ENCODE data around the gene HMGCR. TPM values are rescaled to one million over a fixed set of nuclear protein-coding genes. Genes with fewer than 3 reads are reported as not detected.
"Not testable (repeated sequence)": the region's sequence is repeated elsewhere in the genome, so short reads cannot be mapped to it uniquely, and the experiment has no call there.

HMGCR gene
- total RNA-seq (2014; rRNA removed; shearing (Covaris generic)) (42.6 and 58.6 TPM in 2 replicates), total RNA-seq (2022) (93.3 and 124 TPM in 2 replicates), Bru-seq, nascent RNA (percentile 91 among the genes with signal in this experiment), BruChase-seq, experiment 1, labeled RNA remaining after a 6-hour chase (percentile 78 among the genes with signal in this experiment), BruChase-seq, experiment 2, labeled RNA remaining after a 2-hour chase (percentile 96 among the genes with signal in this experiment)
- long read RNA-seq, full-length matches to known transcripts = 131 of 159 reads
- long read RNA-seq, partial matches to known transcripts = 7 of 159 reads
- long read RNA-seq, other reads (novel, unspliced or antisense) = 21 of 159 reads

GRCh38 chr5:75336615-75337336 is at the start of gene HMGCR:
Gene HMGCR, plus strand, starts transcription at chr5:75337220. Its CDS starts 5,386 bp downstream, at chr5:75342606.
- TF ChIP-seq CTCF (conservative IDR thresholded peaks at IDR 0.05; ENCODE audit: low read length) (peak; percentile 46; the same call in 1 of the 2 replicates), EZH2phosphoT487 (IDR thresholded peaks at IDR 0.05; ENCODE audit: borderline replicate concordance, low read depth, low read length) (no peak)
- DNase-seq (ENCODE audit: low spot score) = peak; percentile 99
- no TSS peak for BruUV-seq (replicated peaks)
- H3K27ac ChIP-seq (ENCODE audit: low read depth, low read length, poor library complexity, severe bottlenecking) = peak within 1 kb of the TSS; percentile 74
- peaks cover 46% of the 10 kb centered on the region for H3K79me2 ChIP-seq (ENCODE audit: insufficient read depth, low read depth, low read length)
- no peaks in the 10 kb centered on the region for H3K9me3 ChIP-seq (ENCODE audit: low read length)
- peaks cover 22% of the 10 kb centered on the region for H3K36me3 ChIP-seq (ENCODE audit: insufficient read depth, low read length)
- H3K4me3 ChIP-seq (ENCODE audit: low read depth, low read length, poor library complexity, severe bottlenecking) = peak within 1 kb of the TSS; percentile 99
- H3K9me2 ChIP-seq (ENCODE audit: insufficient read depth, low read length) = no peaks in the 10 kb centered on the region
- CTCF ChIA-PET (ENCODE audit: unreplicated experiment) = interaction anchor here (0.7 to 0.9 kb wide), 2 partner anchors 99 to 1094 kb away, joined by 3 read pairs; no protein-coding TSS in a partner anchor
- H3K4me2 ChIP-seq (ENCODE audit: low read length) = peak within 1 kb of the TSS; percentile 98
- peaks cover 39% of the 10 kb centered on the region; the same call in 1 of the 2 replicates for H4K20me1 ChIP-seq (ENCODE audit: insufficient read depth, low read length)
- intact Hi-C loops (cut with micrococcal nuclease; ENCODE audit: unreplicated experiment) = loop anchor here (2.0 to 5.0 kb wide), 2 partner anchors 99 to 174 kb away; partner anchors contain the start of genes ANKRD31, CERT1 and POLK
- POLR2A ChIA-PET = interaction anchor here (0.6 to 1.5 kb wide), 17 partner anchors 9 to 848 kb away, joined by 3 to 12 read pairs (median 4); partner anchors contain the start of genes ANKRD31 and POC5
- H2AFZ ChIP-seq (ENCODE audit: low read length) = peak within 1 kb of the TSS; percentile 89
- peaks cover 31% of the 10 kb centered on the region for H3K4me1 ChIP-seq (ENCODE audit: insufficient read depth, low read length, poor library complexity, severe bottlenecking)

- DNase-seq (ENCODE audit: low spot score); H3K27ac ChIP-seq (ENCODE audit: low read depth, low read length, poor library complexity, severe bottlenecking); H3K79me2 ChIP-seq (ENCODE audit: insufficient read depth, low read depth, low read length); H3K9me3 ChIP-seq (ENCODE audit: low read length); H3K4me2 ChIP-seq (ENCODE audit: low read length); H3K9me2 ChIP-seq (ENCODE audit: insufficient read depth, low read length); POLR2A ChIA-PET; H3K4me3 ChIP-seq (ENCODE audit: low read depth, low read length, poor library complexity, severe bottlenecking); H3K36me3 ChIP-seq (ENCODE audit: insufficient read depth, low read length); H4K20me1 ChIP-seq (ENCODE audit: insufficient read depth, low read length); BruUV-seq (replicated peaks); intact Hi-C loops (cut with micrococcal nuclease; ENCODE audit: unreplicated experiment); CTCF ChIA-PET (ENCODE audit: unreplicated experiment); H2AFZ ChIP-seq (ENCODE audit: low read length); H3K4me1 ChIP-seq (ENCODE audit: insufficient read depth, low read length, poor library complexity, severe bottlenecking): not testable (repeated sequence)
Observed at GRCh38 chr5:75291844-75292243, 45.2 kb upstream of the HMGCR start.

- no peaks in the 10 kb centered on the region for H3K79me2 ChIP-seq (ENCODE audit: insufficient read depth, low read depth, low read length)
- CTCF ChIA-PET (ENCODE audit: unreplicated experiment) = no interaction called here
- H3K36me3 ChIP-seq (ENCODE audit: insufficient read depth, low read length) = no peaks in the 10 kb centered on the region
- H3K9me3 ChIP-seq (ENCODE audit: low read length) = peaks cover 11% of the 10 kb centered on the region
- no peak overlapping the region for H2AFZ ChIP-seq (ENCODE audit: low read length)
- DNase-seq (ENCODE audit: low spot score) = no peak
- no peaks in the 10 kb centered on the region for H3K9me2 ChIP-seq (ENCODE audit: insufficient read depth, low read length)
- no peaks in the 10 kb centered on the region for H4K20me1 ChIP-seq (ENCODE audit: insufficient read depth, low read length)
- no peak overlapping the region for H3K4me3 ChIP-seq (ENCODE audit: low read depth, low read length, poor library complexity, severe bottlenecking)
- intact Hi-C loops (cut with micrococcal nuclease; ENCODE audit: unreplicated experiment) = no loop called here
- POLR2A ChIA-PET = interaction anchor here (0.7 kb wide), 1 partner anchor 1312 kb away, joined by 3 read pairs; no protein-coding TSS in a partner anchor
- no peak overlapping the region for H3K27ac ChIP-seq (ENCODE audit: low read depth, low read length, poor library complexity, severe bottlenecking)
- BruUV-seq (replicated peaks) = no TSS peak
- no peak overlapping the region for H3K4me2 ChIP-seq (ENCODE audit: low read length)
- no peaks in the 10 kb centered on the region for H3K4me1 ChIP-seq (ENCODE audit: insufficient read depth, low read length, poor library complexity, severe bottlenecking)
- TF ChIP-seq CTCF (conservative IDR thresholded peaks at IDR 0.05; ENCODE audit: low read length) = no peak
- TF ChIP-seq EZH2phosphoT487 (IDR thresholded peaks at IDR 0.05; ENCODE audit: borderline replicate concordance, low read depth, low read length) = no peak
Observed at GRCh38 chr5:75300084-75300483, 36.9 kb upstream of the HMGCR start.
